Measurements from ENCODE around the gene LHFPL2. TPM values are rescaled to one million over a fixed set of nuclear protein-coding genes. Genes with fewer than 3 reads are reported as not detected.

The LHFPL2 gene
- total and polyA plus RNA-seq, 3 donors from 2014 or later: 24.8 to 48.6 (median 42.8) TPM

- 37 to 62% methylated on average over 2 of the region's 2 CpGs for WGBS, 2 donors
- intact Hi-C loops (cut with DNase I; ENCODE audit: low total_unique reads): loop anchor here (10.0 kb wide), 1 partner anchor 95 kb away; no protein-coding TSS in a partner anchor
- peaks cover 61% of the 10 kb centered on the region for H3K4me1 ChIP-seq
Measured at GRCh38 chr5:78639791-78640190, 8.8 kb downstream of the LHFPL2 start.

GRCh38 chr5:78638973-78639669, 9.5 kb downstream of the LHFPL2 start:
- intact Hi-C loops (cut with DNase I; ENCODE audit: low total_unique reads): loop anchor here (10.0 kb wide), 1 partner anchor 94 kb away; no protein-coding TSS in a partner anchor
- TF ChIP-seq POLR2A (IDR thresholded peaks at IDR 0.05): no peak
- no peak for TF ChIP-seq CTCF (IDR thresholded peaks at IDR 0.05)
- Histone ChIP-seq H3K27me3 (no peaks in the 10 kb centered on the region), H3K4me1 (peaks cover 65% of the 10 kb centered on the region), H3K4me3 (no peak overlapping the region), H3K27ac (peak overlapping the region; percentile 68 to 76), H3K36me3 (ENCODE audit: low read depth, missing control alignments) (no peaks in the 10 kb centered on the region), H3K9me3 (no peaks in the 10 kb centered on the region)
- no peak for DNase-seq
- WGBS, 2 donors: 55 to 58% methylated on average over 4 of the region's 4 CpGs

More at GRCh38 chr5:78639791-78640190, 8.8 kb downstream of the LHFPL2 start:
- H3K36me3 ChIP-seq (ENCODE audit: low read depth, missing control alignments): no peaks in the 10 kb centered on the region
- peak overlapping the region; percentile 68 to 76 for H3K27ac ChIP-seq
- no peaks in the 10 kb centered on the region for H3K9me3 ChIP-seq
- no peak overlapping the region for H3K4me3 ChIP-seq
- DNase-seq: no peak
- TF ChIP-seq CTCF (IDR thresholded peaks at IDR 0.05) (no peak), POLR2A (IDR thresholded peaks at IDR 0.05) (no peak)
- no peaks in the 10 kb centered on the region for H3K27me3 ChIP-seq

GRCh38 chr5:78638423-78638822, 10.1 kb downstream of the LHFPL2 start:
- peaks cover 71% of the 10 kb centered on the region for H3K4me1 ChIP-seq
- no peaks in the 10 kb centered on the region for H3K27me3 ChIP-seq
- no peaks in the 10 kb centered on the region for H3K36me3 ChIP-seq (ENCODE audit: low read depth, missing control alignments)
- no peak for TF ChIP-seq POLR2A (IDR thresholded peaks at IDR 0.05)
- no peak for TF ChIP-seq CTCF (IDR thresholded peaks at IDR 0.05)
- H3K4me3 ChIP-seq: no peak overlapping the region
- intact Hi-C loops (cut with DNase I; ENCODE audit: low total_unique reads): loop anchor here (10.0 kb wide), 1 partner anchor 94 kb away; no protein-coding TSS in a partner anchor
- peak overlapping the region; percentile 68 to 76 for H3K27ac ChIP-seq
- WGBS, 2 donors: 45 to 57% methylated on average over 10 of the region's 10 CpGs
- no peaks in the 10 kb centered on the region for H3K9me3 ChIP-seq
- peak; percentile 87 for DNase-seq

DNA sequence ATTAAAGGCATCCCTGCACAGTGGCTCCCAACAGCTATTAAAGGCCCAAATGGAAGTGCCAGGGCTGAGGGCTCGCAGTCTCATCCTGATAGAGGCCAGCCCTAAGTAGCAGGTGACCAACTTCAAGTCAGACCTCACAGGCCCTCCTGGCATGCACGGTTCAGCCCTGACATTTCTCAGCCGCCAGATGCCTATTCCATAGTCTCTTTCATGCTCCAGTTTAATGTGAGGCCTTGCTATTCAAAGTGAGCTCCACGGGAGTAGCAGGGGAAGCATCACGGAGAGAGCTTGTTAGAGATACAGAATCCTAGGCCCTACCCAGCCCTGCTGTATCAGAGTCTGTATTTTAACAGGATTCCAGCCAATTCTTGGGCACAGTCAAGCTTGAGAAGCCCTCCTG, 11.1 kb downstream of the LHFPL2 start:
- TF ChIP-seq CTCF (IDR thresholded peaks at IDR 0.05) (no peak), POLR2A (IDR thresholded peaks at IDR 0.05) (no peak)
- DNase-seq: no peak
- peaks cover 73% of the 10 kb centered on the region for H3K4me1 ChIP-seq
- no peaks in the 10 kb centered on the region for H3K9me3 ChIP-seq
- no peaks in the 10 kb centered on the region for H3K27me3 ChIP-seq
- WGBS, 2 donors: 76 to 77% methylated on average over 5 of the region's 5 CpGs
- peak overlapping the region; percentile 55 to 76 for H3K27ac ChIP-seq
- intact Hi-C loops (cut with DNase I; ENCODE audit: low total_unique reads): loop anchor here (10.0 kb wide), 1 partner anchor 93 kb away; no protein-coding TSS in a partner anchor
- H3K36me3 ChIP-seq (ENCODE audit: low read depth, missing control alignments): no peaks in the 10 kb centered on the region
- no peak overlapping the region for H3K4me3 ChIP-seq

Data from testis (tissue), 3 donors.